Left lobe of liver (tissue), 2 donors: ENCODE data around the gene PEMT. TPM values are rescaled to one million over a fixed set of nuclear protein-coding genes. Genes with fewer than 3 reads are reported as not detected.

Experiments
- ATAC-seq: fragments of 200-7000 bp; cut with Tn5 transposase; one replicate; pipeline ENCODE4 v1.9.1; 2020; ENCODE audit warnings: mild to moderate bottlenecking, moderate library complexity
- DNase-seq: peaks from one replicate; pipeline ENCODE4 v3.0.0-alpha.2; 2020; ENCODE audit warnings: low spot score
- total RNA-seq: library from RNA; stranded (reverse); gene quantifications from one replicate; pipeline ENCODE4 v1.2.1, GENCODE V29; 2021
- donor health status: DM: no; HTN: no; CAD: no; lungs with moderate emphysema.
- donor health status: DM: no; HTN: yes; CAD: no.

The PEMT gene
- total RNA-seq, 1 donor from 2014 or later: 180 TPM

DNA sequence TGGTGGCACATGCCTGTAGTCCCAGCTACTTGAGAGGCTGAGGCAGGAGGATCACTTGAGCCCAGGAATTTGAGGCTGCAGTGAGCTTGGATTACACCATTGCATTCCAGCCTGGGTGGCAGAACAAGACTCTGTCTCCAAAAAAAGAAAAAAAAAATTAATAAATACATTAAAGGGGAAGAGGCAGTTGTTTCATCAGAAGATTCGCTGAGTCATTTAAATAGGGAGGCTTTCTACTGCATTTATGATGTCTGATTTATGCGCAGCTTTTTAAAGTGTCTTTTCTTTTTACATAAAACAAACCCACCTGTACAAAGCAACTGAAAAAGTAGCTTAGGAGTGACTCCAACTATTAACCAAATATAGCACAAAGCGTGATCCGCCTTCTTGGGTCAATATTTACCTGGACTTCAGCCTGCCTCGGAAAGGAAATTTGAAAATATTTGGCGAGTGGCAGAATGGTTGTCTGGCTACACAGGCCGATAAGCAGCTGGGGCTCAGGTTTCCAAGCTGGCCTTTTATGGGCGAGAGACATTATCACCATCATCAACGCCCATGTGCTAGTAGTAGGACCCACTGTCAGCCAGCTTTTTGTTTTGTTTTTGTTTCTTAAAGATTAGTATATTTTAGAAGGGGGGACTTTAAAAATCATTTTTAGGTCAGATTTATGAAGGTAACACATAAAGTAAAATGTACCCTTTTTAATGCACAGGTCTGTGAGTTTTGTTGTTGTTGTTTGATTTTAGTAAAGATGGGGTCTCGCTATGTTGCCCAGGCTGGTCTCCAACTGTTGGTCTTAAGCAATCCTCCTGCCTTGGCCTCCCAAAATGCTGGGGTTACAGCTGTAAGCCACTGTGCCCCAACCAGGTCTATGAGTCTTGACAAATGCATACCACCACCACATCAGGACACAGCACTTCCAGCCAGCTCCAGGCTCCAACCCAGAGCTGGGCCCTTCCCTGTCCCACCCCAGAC is 52.8 kb downstream of the PEMT start:
- DNase-seq: peak; percentile 88
- ATAC-seq: peak; percentile 53

DNA sequence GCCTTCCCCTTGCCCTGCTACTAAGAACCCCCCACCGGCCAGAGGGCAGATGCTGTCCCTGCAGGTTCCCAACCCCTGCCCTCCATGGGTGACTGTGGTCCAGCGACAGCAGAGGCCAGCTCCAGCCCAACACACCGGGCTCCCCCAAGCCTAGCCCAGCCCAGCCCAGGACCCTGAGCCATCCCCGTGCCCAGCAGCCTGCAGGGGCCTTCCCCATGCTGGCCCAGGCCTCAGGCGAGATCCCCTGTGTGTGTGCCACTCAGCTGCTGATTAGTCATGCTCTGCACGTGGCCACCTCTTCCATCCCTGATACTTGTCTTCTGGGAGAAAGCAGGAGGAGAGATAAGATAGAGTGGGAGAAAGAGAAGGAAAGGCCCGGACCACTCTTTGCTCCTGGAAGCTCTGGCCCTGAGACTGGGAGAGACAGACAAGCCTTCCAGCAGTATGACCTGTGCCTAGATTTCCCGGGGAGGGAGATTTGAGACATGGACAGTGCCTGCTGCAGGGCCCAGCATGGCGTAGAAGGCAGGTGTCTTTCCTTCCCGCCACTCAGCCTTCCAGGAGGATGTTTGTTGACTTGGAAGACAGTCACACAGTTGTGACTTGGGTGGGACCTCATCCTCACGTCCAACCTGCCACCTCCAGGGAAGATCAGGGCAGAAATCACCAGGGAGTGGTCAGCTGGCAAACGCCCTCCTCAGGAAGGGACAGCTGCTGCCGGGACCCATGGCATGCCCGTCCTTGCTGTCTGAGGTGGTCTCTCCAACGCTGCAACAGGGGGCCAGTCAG is 54.0 kb downstream of the PEMT start:
- no peak for ATAC-seq
- no peak for DNase-seq

DNA sequence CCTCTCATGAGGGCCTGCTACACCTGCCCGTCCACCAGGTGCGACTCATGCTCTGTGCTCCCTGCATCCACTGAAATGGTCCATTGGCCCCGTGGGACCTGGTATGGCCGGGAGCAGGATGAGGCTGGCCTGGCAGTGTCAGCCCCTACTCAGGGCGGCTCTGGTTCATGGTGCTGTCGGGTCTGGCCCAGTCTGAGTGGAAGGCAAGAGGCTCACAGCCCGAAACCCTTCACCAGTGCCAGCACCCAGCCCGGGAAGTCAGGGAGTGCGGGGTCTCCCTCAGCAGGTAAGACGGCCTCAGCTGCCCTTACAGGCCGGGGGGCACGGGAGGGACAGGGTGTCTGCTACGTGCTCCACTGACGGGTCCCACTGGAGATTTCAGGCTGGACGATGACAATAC is 54.8 kb downstream of the PEMT start:
- DNase-seq (no peak), ATAC-seq (no peak)

DNA sequence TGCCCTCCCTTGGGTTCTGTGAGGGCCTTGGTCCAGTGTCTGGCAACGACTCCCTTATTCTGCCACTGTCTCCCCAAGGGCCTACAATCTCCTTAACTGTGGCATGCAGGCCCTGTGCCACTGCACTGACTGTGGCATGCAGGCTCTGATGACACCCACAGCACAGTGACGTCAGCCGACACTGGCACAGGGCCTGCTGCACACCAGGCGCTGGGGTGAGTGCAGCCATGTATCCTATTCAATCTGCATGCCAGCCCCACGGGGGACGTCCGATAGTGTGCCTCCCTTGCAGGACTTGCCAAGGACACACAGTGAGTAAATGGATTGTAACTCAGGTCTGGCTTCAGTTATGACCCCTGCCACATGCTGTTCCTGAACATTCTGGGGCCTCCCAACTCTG is 55.6 kb downstream of the PEMT start:
- ATAC-seq (peak; percentile 75), DNase-seq (peak; percentile 94)

DNA sequence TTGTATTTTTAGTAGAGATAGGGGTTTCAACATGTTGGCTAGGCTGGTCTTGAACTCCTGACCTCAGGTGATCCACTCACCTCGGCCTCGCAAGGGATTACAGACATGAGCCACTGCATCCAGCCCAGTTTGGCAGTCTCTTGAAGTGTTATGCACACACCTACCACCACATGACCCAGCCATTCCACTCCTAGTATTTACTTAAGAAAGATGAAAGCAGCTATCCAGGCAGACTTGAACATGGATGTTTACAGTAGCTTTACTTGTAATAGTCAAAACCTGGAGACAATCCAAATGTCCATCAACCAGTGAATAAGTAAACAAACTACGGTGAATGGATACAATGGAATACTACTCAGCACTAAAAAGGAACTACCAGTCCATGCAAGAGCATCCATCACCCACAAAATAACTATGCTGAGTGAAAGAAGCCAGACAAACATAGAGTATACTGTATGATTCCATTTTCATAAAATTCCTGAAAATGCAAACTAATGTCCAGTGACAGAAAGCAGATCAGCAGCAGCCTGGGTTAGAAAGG is 57.5 kb downstream of the PEMT start:
- DNase-seq: no peak
- no peak for ATAC-seq

DNA sequence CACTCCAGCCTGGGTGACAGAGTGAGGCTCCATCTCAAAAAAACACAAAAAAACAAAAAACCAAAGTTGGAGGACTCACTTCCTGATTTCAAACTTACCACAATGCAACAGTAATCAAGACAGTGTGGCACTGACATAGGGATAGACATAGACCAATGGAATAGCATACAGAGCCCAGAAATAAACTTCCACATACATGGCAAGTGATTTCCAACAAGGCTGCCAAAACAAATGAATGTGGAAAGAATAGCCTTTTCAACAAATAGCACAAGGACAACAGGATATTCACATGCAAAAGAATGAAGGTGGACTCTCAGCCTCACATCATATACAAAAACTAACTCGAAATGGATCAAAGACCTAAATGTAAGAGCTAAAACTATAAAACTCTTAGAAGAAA is 58.5 kb downstream of the PEMT start:
- DNase-seq (no peak), ATAC-seq (peak; percentile 5)

DNA sequence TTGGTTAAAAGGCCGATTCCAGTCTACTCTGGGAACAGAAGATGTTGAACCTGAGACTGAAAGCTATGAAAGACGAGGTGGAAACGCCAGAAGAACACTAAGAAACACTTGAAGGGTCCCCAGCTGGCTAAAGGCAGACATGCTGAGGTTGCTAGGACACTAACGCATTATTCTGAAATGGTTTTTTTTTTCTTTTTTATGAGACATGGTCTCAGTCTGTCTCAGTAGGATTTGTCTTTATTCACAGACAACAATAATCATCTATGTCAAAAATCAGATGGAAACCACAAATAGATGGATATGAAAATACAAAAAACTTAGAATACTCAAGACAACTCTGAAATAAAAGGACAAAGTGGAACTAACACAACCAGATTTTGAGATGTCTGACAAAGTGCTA is 60.4 kb downstream of the PEMT start:
- DNase-seq (no peak), ATAC-seq (no peak)

DNA sequence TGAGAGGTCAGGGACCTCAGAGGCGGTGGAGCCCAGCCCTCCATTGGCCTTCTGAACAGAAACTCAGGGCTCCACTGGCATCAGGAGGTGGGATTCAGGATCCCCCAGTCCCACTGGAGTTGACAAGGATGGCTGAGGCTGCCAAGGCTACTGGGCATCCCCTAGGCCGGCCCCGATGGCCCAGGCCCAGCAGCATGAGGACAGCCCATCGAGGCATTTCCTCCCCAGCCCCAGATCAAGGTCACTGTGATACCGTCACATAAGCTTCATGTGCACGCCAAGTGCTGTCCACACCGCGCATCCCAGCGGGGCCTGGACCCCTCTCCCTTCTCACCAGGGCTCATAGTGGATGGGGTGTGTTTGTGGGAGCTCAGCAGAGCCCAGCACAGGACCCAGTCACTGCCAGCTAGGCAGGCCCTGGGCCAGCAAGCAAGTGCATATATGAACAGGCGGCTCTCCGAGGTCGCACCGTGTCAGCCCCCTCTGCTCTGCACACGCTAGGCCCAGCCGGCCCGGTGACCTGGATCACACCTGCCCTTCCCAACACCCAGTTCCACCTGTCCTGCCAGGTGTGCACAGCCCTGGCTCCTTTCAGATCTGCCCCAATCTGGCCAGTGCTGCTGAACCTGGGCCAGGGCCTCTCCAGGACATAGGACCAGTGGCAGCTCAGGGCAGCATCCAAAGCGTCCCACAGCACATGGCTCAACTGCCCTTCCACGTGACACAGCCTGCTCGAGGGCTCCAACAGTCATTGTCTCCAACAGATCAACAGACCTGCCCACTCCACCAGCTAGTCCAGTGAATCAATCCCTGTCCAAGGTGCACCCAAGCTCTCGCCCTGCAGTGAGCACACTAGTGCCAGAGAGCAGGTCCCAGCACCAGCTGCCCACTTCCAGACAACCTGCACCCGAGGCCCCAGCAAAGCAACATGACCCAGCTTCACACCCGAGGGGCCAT is 62.5 kb downstream of the PEMT start:
- DNase-seq (peak; percentile 98), ATAC-seq (peak; percentile 75)

DNA sequence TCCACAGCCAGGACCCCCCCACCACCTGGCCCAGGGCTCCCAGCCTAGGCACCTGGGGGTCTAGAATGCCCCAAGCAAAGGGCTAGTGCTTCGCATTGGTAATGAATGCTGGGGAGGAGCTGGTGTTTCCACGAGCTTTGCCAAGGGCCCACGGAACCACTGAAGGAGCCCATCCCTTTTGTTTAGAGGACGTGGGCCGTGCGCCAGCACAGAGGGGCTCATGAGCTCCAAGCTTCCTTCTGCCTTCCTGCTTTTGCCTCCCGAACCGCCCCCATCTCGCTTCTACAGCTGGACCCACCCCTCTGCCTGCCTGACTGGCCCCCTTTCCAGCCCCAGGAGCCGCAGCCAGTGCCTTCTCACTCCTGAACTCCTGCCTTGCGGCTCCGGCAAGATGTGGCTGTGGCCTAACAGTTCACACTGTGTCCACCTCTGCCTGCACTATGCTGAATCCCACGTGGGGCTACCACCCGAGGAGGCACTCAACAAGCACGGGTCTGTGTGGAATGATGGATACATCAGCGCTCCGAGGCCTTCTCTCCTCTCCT is 63.5 kb downstream of the PEMT start:
- DNase-seq: no peak
- ATAC-seq: no peak

DNA sequence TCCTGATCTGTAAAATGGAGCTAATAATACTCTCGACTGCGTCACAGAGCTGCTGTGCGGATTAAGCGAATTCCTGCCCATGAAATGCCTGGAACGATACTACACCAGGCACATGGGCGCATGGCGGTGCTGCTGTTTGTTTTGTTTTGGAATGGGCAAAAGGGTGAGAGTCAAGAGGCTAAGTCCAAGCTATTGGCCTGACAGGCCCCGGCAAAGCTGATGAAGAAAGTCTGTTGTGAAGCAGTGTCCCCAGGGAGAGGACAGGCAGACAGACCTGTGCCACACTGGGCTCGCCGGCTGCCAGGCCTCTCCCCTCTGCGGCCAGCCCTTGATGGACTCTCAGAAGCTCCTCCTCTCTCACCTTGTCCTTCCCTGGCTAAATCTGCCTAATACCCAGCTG is 64.0 kb downstream of the PEMT start:
- DNase-seq (peak; percentile 91), ATAC-seq (peak; percentile 72)

DNA sequence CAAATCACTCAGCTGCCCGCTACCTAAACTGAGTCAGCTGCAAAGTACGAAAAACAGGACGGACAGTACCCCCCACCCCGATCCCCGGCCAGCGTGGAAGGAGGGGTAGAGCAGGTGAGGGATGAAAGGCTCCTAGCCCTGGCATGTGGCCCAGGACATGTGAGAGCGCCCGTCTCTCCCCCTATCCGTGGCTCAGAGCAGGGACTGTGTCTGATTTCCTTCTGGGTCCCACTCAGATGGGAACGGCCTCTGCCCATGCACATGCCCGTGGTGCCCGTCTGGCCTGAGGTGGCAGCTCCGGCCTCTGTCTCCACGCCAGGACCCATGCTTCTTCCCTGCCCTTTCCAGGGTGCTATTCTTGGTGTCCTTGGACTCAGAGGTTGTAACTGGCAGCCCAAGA is 65.1 kb downstream of the PEMT start:
- DNase-seq: no peak
- ATAC-seq: peak; percentile 3

DNA sequence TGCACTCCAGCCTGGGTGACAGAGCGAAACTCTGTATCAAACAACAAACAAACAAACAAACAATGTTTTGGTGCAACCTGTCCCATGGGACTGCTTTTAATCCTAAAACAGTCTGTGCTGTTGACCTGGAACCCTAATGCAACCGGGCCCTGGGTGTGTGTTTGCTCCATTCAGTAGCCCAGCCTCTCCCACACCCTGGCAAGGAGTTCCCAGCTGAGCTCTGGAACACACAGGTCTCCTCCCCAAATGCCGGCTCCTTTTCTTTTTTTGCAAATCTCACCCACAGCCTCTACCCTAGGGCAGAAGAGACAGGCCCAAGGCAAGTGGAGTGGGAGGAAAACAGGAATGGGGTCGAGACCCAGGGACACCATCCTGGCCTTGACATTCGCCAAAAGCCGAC is 65.6 kb downstream of the PEMT start:
- ATAC-seq: peak; percentile 18
- no peak for DNase-seq

DNA sequence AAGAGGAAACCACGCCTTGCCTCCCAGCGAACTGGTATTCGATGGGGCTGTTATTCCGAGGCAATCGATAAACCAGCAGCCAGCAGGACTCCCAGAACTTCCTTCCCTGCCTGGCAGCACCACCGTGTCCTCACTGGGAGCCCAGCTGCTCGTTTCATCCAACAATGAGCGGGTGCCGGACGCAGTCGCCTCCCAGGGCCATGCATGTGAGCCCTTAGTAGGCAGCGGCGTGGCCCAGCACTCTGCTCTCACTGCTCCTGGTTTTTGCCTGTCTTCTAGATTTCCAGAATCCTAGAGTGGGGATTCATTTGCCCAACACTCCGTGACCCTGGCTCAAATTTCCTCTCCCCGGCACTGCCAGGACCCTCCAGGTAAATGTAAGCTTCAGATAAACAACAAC is 66.2 kb downstream of the PEMT start:
- DNase-seq: no peak
- no peak for ATAC-seq

DNA sequence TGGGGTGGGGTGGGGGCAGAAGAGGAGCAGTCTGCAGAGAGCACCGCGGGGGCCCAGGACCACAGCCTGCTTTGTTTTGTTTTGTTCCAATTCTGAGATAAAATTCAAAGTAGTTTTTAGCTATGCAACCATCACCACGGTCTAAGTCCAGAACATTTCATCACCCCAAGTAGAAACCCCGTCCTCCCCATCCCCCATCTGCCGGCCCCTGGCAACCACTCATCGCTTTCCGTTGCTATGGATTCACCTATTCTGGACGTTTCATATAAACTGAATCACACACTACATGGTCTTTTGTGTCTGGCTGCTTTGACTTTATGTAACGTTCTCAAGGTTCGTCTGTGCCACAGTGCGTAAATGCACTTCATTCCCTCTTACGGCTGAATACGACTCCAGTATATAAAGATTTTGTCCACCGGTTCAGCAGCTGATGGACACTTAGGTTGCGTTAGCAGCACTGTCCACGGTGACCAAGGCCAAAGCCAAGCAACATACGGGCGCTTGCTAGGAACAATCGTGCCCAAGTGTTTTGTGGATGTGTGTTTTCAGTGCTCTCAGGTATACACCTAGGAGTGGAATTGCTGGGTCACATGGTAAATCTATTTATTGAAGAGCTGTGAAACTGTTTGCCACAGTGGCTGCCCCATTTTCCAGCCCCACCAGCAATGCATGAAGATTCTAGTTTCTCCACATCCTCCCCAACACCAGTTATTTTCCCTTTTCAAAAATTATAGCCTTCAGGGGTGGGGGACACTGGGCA is 67.6 kb downstream of the PEMT start:
- no peak for DNase-seq
- ATAC-seq: no peak

DNA sequence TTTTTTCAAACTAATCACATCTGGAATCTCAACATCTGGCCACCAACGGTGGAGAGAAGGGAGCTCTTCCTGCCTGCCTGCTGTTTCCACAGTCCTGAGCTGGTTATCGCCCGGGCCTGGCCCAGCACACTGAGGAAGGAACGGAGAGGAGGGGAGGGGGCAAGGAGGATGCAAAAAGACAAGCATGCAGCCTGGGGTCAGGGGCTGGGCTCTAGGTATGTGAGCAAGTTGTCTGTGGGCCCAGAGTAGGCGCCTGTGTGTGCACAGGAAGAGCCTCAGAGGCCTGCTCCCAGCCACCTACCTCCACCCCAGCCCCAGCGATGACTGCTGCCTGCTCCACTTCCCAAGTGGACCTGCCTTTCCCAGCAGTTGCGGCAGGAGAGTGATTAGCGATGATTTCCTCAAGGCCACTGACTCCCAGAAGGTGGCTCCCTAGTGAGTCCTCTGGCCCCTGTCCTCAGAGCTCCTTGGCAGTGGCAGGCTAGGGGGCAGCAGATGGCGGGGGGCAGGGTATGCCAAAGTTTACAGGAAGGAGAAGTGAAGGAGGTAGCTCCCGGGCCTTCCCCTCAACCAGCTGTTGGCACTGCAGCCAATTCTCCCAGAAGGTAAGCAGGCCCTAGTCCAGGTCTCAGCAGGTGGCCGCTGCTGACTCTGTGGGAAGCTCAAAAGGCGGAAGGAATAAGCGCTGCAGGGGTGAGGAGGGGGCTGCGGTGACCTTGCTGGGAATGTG is 68.3 kb downstream of the PEMT start:
- ATAC-seq (no peak), DNase-seq (no peak)

DNA sequence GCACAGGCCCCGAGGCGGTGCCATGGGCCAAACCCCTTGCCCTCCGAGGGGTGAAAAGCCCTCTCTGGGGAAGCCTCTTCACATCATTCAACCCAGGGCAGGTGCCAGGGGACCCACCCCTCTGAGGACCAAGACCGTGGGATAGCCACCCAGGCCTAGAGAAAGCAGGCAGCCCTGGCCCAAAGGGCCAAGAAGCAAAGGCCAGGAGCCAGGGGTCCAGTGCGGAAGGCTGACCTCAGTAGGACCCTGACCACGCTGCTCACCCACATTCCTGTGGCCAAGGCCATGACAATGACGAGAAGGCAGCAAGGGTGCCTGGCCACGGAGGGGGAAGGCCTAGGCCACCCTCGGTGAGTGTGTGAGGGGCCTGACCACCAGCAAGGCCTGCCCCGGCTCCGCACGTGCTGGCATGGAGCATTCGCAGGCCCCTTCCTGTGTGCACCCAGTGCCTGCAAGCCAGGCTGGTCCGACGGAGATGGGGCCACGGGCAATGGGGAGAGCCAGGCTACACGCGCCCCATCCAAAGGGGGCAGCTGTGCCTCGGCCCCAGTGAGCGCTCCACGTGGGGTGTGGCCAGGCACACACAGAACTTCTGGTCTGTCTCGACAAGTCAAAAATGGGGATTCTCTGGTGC is 70.8 kb downstream of the PEMT start:
- ATAC-seq (no peak), DNase-seq (no peak)

DNA sequence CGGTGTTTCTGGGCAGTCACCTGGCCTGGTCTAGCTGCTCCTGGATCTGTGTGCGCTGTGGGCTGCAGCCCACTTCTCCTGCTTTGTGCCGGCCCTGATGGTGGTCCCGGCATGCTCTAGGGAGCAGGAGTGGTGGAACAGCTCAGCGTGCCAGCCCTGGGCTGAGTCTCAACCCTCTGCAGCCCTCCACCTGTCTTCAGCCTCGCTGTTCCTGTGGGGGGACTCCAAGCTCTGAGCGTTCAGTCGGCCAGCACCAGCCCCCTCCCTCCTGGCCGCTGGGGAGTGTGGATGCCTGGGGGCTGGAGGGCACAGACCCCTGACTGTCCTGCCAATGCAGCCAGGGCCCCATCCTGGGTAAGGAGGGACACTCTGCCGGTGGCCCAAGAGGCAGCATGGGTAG is 71.6 kb downstream of the PEMT start:
- DNase-seq (no peak), ATAC-seq (no peak)

DNA sequence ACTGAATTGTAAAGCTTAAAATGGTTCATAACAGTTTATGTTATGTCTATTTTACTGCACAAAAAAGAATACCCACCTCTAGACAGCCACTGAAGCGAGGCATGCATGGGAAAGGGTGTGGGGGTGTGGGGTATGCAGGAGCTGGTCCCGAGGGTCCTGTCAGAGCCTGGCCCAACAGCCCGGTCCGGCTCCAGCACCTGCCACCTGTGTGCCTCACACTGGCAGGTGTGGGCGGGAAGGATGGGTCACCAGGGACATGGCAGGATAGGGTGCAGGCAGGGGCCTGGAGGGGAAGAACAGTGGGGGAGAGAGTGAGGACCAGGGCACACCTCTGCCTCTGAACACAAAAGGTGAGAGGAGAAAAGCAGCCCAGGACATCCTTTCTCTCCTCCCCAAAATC is 72.6 kb downstream of the PEMT start:
- DNase-seq (no peak), ATAC-seq (no peak)
